HFFc6 (cell line): ENCODE data around the gene ATP11A. TPM values are rescaled to one million over a fixed set of nuclear protein-coding genes. Genes with fewer than 3 reads are reported as not detected.

Experiments used
- DNase-seq: peaks from one replicate; pipeline ENCODE4 v3.0.0-alpha.2; 2018
- H3K27ac Mint-ChIP-seq: 2 replicates; pipeline ENCODE4 v1.8.0; 2020; ENCODE audit warnings: mild to moderate bottlenecking, mixed read lengths
- H3K27me3 Mint-ChIP-seq: 2 replicates; pipeline ENCODE4 v1.8.0; 2021; ENCODE audit warnings: mild to moderate bottlenecking, moderate library complexity, mixed read lengths; ENCODE audit not compliant: insufficient read depth
- H3K36me3 Mint-ChIP-seq: 2 replicates; pipeline ENCODE4 v1.8.0; 2021; ENCODE audit warnings: low read depth, mixed read lengths
- H3K4me1 Mint-ChIP-seq: 2 replicates; pipeline ENCODE4 v1.8.0; 2020; ENCODE audit warnings: low read depth, mixed read lengths
- H3K4me3 Mint-ChIP-seq: 2 replicates; pipeline ENCODE4 v1.8.0; 2020; ENCODE audit warnings: mild to moderate bottlenecking, moderate library complexity, mixed read lengths
- H3K9me3 Mint-ChIP-seq: 2 replicates; pipeline ENCODE4 v1.8.0; 2020; ENCODE audit warnings: mild to moderate bottlenecking, mixed read lengths
- CTCF ChIP-seq: fragments of 200-600 bp; sonication (generic); IDR thresholded peaks from 2 replicates; pipeline ENCODE4 v1.5.0; 2021; ENCODE audit warnings: antibody characterized with exemption, mild to moderate bottlenecking
- total RNA-seq, 6 experiments: library from RNA; stranded (reverse); fragmentation: NEBNext Ultra II Directional; extraction: Animal tissue kit (Norgen Biotek cat#: 25700); gene quantifications; 2 replicates in 1 of 6; 3 replicates in 5 of 6; pipeline ENCODE4 v1.2.3, GENCODE V29; 2021

Gene ATP11A
- total RNA-seq, 6 experiments from 2014 or later, result 4.3 to 29.9 (median 6.5) TPM

- Mint-ChIP-seq H3K36me3 (no peaks in the 10 kb centered on the region; the same call in 1 of the 2 replicates), H3K4me3 (no peak overlapping the region), H3K9me3 (no peaks in the 10 kb centered on the region), H3K27ac (no peak overlapping the region), H3K27me3 (peaks cover 12% of the 10 kb centered on the region; the same call in 1 of the 2 replicates), H3K4me1 (peaks cover 3% of the 10 kb centered on the region; the same call in 1 of the 2 replicates)
- DNase-seq, result no peak
- TF ChIP-seq CTCF, result no peak
These were observed 42.6 kb upstream of the ATP11A start for GRCh38 chr13:112647256-112647655.

DNA sequence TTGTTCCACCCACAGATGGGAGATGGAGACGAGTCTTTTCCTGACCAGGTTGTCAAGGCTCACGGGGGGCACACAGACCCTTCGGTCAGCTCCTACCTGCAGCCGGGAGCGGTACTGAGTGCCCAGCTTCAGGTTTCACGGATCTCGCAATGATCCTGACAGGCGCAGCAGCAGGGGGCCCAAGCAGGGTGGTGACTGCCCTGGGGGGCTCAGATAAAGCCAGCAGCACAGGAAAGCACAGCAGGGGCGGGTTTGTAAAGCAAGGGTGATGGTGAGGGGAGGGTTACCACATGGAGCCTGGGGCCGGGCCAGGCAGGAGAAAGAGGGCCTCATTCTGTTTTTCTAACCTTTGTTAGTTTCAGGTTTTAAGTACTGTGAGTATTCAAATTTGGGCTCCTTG, 41.7 kb upstream of the ATP11A start:
- no peaks in the 10 kb centered on the region for H3K9me3 Mint-ChIP-seq
- H3K27ac Mint-ChIP-seq, result no peak overlapping the region
- no peaks in the 10 kb centered on the region; the same call in 1 of the 2 replicates for H3K36me3 Mint-ChIP-seq
- no peak overlapping the region for H3K4me3 Mint-ChIP-seq
- H3K27me3 Mint-ChIP-seq, result peaks cover 11% of the 10 kb centered on the region; the same call in 1 of the 2 replicates
- peaks cover 7% of the 10 kb centered on the region; the same call in 1 of the 2 replicates for H3K4me1 Mint-ChIP-seq
- no peak for DNase-seq
- no peak for TF ChIP-seq CTCF

DNA sequence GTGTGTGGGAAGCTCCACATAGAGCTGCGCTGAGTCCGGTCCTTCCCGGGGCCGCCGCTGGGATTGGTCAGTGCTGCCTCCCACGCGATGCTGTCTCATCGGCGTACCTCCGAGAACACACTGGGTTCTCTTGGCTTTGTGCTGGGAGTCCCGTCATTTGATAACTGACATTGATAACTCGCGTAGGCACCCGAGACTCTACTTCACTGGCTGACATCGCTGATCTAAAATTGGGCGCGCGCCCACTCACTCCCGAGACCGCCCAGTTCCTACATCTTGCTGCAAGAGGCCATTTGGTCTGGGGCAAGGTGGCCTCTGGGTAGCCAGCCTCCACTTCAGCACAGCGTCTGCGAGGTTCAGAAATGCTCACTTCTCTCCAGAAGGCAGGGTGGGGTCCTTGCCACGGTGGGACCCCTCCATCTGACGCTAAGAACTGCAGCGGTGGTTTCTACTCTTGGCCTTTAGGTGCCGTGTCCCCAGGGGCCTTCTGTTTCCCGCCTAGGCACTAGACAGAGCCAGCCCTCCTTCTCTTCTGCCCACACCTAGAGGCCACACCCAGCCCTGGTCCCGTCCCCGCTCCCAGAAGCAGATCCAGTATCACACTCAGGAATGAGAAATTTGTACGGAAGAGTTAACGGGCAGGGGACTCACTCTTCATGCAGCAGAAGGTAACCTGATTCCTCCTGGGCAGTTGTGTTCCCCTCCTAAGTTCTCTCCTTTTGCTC, 40.7 kb upstream of the ATP11A start:
- Mint-ChIP-seq H3K9me3 (no peaks in the 10 kb centered on the region), H3K36me3 (no peaks in the 10 kb centered on the region; the same call in 1 of the 2 replicates), H3K27ac (no peak overlapping the region), H3K4me3 (no peak overlapping the region), H3K27me3 (peaks cover 11% of the 10 kb centered on the region; the same call in 1 of the 2 replicates), H3K4me1 (peaks cover 7% of the 10 kb centered on the region; the same call in 1 of the 2 replicates)
- DNase-seq, result no peak
- no peak for TF ChIP-seq CTCF

DNA sequence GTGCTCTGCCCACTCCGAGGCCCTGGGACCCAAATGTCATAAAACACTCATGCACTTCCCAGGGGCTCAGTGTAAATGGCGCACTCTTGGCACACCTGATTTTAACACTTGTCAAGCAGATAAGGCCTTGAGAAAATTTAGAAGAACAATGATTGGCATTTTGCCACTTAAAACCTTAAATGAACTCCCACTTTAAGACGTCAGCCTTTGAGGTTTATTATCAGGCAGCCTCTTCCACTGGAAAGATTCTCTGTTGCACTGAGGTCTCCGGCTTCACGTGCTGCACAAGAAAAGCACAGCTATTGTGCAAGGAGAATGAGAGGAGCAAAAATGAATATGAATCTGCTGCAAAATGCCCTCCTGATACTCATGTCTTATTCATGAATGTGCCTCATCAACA, 38.5 kb upstream of the ATP11A start:
- peaks cover 7% of the 10 kb centered on the region; the same call in 1 of the 2 replicates for H3K4me1 Mint-ChIP-seq
- no peaks in the 10 kb centered on the region; the same call in 1 of the 2 replicates for H3K36me3 Mint-ChIP-seq
- H3K27me3 Mint-ChIP-seq, result peaks cover 7% of the 10 kb centered on the region; the same call in 1 of the 2 replicates
- no peak overlapping the region for H3K4me3 Mint-ChIP-seq
- DNase-seq, result no peak
- no peak for TF ChIP-seq CTCF
- H3K27ac Mint-ChIP-seq, result no peak overlapping the region
- no peaks in the 10 kb centered on the region for H3K9me3 Mint-ChIP-seq

DNA sequence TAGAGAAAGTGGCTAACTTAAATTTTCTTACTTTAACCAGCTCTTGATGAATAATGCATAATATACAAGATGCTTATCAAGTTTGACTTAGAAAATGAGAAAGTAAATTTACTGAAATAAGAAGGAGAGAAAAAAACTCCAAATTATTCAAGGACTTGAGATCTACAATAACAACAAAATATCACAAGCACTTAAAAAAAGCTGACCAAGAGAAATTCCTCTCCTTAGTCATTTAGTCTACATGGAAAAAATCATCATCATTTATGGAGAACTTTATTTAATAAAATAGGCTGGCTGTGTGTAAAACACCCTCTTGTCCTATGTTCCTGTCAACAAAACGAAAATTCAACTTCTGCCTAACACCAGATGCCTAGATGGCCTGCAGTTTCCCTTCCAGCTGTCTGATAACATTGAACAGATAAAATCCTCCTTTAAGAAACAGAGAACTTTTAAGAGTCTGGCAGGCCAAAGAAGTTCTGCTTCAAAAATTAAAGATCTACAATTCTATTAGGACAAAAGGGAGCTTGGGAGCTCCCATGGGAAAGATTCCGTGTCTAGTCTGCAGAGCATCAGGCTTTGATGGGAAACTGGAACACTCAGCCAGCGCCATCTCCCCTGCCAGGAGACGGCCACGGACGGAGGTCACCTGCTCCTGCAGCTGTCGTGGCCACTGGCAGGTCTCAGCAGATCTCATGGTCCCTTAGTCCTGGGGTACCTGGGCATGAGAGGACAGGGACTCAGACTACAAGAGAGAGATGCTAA, 37.9 kb upstream of the ATP11A start:
- no peaks in the 10 kb centered on the region; the same call in 1 of the 2 replicates for H3K36me3 Mint-ChIP-seq
- H3K4me1 Mint-ChIP-seq, result peaks cover 7% of the 10 kb centered on the region; the same call in 1 of the 2 replicates
- no peaks in the 10 kb centered on the region for H3K9me3 Mint-ChIP-seq

More for the DNA sequence above, 37.9 kb upstream of the ATP11A start:
- TF ChIP-seq CTCF, result no peak
- Mint-ChIP-seq H3K27me3 (peaks cover 7% of the 10 kb centered on the region; the same call in 1 of the 2 replicates), H3K27ac (no peak overlapping the region), H3K4me3 (no peak overlapping the region)
- no peak for DNase-seq
